NCI-H774 (cell line): ENCODE measurements around the gene LINS1.
"Not testable (repeated sequence)": the region's sequence is repeated elsewhere in the genome, so short reads cannot be mapped to it uniquely, and the experiment has no call there.

Experiments
- DNase-seq: peaks from one replicate; lab custom pipeline; 2025; lab: John Stamatoyannopoulos, UW

Gene LINS1

DNA sequence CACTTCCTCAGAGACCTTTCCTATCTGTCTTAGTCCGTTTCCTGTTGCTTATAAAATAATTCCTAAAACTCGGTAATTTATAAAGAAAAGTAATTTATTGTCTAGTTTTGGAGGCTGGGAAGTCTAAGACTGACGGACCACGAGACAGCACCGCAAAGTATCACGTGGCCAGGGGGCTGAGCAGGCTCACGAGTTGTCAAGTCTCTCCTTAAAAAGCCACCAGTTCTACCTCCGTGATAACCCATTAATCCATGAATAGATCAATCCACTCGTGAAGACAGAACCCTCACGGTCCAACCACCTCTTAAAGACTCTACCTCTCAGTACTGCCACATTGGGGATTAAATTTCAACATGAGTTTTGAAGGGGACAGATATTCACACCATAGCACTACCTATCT is 821 bp downstream of the LINS1 start:
- no peak for DNase-seq

DNA sequence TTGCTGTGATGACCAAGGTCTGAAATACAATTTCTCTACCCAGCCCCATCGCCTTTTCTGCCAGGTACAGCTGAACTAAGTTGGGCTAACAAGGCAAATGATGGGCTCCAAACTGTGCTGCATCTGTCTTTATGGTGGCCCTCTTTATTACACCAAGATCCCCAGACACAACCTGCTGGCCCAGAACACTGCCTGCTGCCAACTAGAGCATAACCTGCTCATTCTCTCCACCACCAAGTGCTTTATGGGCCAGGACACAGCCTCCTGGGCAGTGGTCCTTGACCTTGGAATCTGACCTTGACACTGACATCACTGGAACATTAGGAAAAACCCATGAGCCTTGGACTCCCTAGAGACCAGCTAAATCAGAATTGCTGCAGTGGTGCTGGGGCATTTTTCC is 3.3 kb downstream of the LINS1 start:
- DNase-seq, result no peak

DNA sequence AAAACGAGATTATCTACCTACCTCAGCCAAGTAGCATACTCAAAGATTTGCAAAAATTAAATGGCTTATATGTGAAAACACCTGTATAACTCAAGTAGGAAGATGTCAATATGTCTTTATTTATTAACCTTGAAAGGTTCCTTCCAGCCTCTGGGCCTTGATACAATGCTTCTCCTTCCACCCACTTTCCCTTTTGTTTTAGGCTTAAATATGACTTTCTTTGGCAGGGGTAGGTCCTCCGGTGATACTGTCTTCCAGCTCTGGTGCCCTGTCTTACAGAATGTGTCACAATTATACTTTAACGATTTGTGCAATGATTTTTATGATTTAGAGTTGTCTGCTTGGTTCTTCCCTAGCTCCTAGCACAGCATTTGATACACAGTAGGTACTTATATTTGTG is 4.1 kb downstream of the LINS1 start:
- no peak for DNase-seq

DNA sequence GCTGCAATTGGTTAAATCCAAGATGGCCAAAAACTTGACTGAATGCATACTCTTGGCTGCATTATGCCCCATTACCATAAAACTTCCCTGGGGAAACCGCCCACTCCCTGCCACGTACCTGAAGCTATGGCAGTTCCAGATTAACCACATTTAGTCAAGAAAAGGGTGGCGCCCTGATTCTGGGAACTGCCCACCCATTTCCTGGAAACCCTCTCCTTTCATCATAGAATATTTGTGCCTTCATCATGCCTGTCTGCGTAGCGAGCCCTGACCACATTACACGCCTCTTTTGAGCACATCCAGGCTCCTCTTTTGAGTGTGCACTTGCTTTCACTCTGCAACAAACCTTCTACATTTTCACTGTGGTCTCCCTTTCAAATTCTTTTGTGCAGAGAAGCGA is 5.2 kb downstream of the LINS1 start:
- DNase-seq, result no peak

DNA sequence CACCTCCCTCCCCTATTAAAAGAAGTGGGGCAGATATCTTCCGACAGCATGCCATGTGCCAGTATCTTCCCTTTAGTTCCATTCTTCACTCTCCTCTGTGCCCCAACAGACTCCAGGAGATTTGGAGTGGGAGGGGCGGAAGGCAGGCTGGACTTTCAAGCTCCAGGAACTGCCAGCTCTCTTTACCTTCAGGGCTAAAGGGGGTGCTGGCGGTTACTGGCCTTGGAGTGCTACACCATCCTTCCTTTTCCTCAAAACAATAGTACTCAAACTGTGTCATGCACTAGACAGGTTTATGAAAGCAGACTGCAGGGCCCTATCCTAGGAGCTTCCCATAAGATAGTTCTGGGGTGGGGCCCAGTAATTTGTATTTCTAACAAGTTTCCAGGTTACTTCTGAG is 6.0 kb downstream of the LINS1 start:
- no peak for DNase-seq

DNA sequence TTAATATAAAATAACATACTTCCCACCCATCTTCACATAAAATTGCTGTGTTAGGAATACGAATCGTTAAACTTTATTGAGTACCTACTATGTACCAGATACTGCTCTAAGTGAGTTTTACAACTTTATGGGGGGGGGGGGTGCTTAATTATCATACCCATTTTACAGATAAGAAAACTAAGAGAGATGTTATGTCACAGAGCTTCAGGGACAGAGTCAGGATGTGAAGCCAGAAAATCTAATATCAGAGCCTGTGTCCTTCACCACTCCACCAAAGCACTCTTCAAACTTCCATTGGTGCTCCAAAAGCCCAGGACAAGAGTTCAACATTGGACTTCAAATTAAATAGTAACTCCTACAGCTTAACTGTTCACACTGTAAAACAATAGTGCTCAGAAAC is 8.6 kb downstream of the LINS1 start:
- no peak for DNase-seq

DNA sequence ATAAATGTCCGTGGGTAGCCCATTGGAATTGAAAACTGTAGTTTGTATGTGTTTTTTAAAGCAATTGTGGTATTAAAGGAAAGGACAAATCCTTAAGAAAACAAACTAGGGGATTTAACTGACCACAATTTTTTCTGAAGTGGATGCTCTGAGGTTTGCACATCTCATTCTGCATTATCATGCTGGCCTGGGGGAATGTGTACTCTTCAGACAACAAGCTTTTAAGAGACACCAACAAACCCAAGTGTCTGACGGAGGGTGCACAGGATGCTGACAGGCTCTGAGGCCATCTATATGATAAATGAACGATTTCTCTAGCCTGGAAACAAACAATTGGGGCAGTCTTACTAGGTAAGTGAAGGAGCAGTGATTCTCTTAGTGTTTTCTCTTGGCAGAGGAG is 9.1 kb downstream of the LINS1 start:
- DNase-seq, result no peak

DNA sequence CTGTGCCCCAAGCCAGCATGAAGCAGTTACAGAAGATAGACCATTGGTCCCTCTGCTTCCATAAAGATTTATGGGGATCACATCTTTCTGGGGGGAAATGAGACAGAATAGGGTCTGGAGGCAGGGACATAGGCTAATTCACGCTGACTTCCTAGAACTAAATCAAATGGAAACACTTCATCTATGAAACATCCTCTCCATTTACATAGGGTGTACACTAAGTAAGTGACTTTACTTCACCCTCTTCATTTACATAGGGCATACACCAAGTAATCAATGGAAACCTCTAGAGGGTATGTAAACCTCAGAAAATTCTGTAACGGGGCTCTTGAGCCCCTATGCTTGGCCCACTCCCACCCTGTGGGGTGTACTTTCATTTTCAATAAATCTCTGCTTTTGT is 10.1 kb downstream of the LINS1 start:
- no peak for DNase-seq

DNA sequence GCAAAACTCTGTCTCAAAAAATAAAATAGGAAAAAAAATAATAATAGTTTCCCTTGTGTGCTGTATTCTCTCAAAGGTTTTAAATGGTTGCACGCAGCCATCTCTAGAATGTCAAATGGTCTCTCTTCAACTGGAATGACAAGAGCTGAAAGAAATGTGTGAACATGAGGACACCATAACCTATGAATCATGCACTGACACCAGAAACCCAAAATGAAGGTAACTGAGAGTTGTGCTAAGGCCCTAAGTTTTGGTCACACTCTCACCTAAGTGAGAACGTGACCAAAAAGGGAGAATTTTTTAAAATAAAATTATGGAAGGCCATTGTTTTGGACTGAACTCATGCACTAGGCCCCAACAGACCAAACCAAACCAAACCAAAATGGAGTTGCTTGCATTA is 10.8 kb downstream of the LINS1 start:
- DNase-seq, result not testable (repeated sequence)

DNA sequence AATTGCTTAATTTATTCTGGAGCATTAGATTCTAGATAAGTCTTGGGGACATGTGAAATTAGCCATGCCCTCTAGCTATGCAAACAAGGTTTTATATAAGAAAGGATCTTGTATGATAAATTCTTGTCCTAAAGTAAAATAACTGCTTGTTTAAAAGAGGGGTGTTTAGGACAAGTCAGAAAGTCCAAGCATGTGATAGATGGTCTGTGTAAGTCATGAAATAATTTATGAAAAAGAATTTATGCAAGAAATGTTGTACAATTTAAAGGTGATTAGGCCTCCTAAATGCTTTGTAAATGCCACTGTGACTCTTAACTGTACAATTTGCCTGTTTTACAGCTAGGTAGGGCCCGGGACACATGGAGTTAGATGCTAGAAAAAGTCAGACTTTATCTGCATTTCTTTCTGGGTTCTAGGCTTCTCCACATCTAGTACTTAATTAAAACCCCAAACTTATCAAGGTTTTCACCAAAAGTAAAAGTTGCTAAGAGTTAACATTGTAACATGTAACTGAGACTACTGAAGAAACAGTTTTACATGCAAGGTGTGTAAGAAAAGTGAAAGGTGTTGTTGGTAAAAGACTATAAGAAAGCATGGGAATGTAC is 13.2 kb downstream of the LINS1 start:
- DNase-seq, result no peak

DNA sequence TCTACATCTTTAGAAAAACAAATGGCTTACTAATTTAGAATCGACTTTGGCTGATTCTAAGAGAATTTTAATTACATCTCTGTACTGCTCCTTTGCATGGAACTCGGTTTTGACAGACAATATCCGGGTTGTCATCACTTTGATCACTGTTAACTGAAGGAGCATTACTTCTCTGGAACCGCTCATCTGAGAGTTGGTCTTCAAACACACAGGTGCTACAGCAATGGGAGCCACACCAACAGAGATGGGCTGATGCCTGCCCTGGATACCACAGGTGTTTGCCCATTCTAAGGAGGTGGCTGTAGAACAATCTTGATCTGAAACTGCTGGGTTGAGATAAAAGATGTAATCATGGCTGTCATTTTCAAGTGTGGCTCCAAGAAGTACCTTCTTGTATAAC is 21.6 kb downstream of the LINS1 start:
- no peak for DNase-seq

DNA sequence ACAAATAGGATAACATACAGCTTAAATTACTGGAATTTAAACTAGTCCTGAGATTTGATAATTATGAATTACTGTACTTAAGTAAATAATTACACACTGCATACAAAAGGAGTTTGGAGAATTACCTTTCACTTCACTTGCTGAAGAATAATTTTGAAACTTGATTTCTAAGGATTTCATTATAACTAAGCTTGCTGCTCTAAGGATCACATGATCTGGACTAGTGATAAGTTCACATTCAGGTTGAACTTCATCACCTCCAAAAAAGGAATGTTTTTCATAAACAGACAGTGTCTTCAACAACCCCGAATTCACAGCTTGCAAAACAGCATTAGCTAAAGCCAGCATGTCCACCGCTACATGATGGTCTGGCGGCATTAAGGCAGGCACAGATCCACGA is 28.5 kb downstream of the LINS1 start:
- no peak for DNase-seq

DNA sequence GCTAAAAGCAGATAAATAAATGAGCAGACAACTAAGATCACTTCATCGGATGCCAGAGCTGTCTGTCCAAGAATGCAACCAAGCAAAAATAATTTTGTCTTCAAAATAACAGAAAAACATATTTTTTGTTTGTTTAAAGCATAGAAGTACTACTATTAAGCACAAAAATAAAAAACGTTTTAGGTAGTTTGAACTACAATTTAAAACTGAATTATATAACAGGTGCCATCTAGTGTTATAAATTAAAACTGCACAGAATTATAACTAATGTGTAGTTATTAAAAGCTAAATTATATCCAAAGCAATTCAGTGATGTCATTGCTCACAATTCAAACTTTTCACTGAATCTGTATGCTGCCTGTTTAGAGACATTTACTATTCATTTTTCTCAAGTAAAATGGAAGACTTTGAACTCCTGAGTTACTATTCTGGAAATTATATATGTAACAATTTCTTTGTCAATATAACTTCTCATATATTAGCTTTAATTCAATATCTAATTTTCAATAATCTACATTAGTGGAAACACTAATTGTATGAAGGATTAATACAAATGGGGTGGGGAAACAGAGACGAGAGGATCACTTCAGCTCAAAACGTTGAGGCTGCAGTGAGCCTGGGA is 29.5 kb downstream of the LINS1 start:
- no peak for DNase-seq

DNA sequence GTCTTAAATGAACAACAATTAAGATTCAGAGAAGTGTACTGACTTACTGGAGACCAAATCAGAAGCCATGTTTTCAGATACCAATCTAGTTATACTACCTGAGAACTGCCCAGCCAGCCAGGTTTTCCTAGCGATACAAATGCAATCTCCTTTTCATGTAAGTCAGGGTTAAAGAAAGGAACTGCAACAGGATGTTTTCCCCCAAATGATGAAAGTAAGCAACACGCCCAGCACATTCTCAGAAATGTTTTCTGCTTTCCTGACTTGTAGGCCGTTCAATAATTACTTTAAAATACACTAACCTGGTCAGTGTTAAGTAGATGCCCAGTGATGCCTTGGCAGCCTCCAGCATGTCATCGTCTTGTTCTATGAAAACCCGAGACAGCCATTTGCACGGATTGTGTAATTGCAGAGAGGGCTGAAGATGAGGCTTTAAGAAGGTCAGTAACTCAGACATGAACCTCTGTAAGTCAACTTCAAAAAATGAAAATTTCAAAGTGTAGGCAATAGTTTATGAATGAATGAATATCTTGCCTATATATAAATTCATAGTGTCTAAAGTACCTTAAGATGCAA is 30.3 kb downstream of the LINS1 start:
- DNase-seq, result no peak

DNA sequence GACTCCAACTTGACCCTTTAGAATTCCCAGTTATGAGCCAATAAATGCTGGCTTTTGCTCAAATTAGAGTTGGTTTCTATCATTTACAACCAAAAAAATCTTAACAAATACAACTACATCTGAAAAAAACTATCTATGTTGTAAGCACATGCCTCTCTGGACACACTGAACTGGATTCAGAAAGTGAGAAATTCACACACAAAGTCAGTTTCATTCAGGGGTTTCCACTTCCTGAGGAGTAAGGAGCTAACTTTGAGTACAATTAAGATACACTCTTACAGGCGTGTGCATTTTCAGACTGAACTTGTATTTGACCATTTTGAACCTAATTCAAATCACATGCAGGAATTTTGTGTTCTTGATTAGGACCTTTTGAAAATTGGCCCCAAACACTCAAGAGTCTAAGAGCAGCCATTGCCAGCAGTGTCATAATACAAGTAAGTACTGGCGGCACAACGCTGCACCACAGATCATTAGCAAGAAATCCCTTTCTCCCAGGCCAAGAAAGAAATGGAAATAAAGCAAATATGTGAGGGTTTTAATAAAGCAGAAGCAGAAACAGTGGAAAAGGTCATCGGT is 31.2 kb downstream of the LINS1 start:
- DNase-seq, result no peak

DNA sequence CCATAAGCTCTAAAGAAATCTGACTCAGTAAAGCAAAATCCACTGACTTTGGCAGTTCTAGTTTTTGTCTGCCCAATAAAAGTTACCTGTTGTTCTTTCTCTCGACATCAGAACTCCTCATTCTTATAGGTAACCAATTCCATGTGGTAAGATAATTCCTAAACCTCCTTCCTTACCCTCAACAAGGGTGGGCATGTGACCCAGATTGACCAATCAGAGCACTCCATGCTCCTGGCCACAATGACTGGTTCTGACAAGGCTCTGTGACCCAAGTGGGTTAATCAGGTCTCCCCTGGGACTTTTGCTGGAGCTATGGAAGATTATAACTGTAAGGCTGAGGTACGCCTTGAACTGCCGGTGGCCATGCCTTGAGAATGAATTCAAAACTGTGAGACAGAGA is 31.7 kb downstream of the LINS1 start:
- DNase-seq, result no peak

DNA sequence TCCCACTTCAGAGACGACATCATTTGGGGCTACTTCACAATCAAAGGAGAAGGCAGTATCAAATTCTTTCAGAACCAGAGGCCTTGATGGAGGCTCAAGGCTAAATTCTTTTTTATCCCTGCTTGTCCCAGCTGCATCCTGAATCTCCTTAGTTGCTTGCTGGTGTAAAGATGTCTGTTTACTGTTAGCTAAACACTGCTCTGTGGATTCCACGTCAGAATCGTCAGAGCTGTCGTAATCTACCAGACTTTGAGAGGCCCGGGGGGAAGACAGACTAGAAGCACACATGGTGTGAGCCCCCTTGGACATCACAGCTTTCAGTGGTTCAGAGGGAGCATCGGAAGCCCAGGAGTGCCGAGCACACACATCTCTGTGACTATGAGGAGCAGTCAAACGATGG is 32.6 kb downstream of the LINS1 start:
- DNase-seq, result no peak

DNA sequence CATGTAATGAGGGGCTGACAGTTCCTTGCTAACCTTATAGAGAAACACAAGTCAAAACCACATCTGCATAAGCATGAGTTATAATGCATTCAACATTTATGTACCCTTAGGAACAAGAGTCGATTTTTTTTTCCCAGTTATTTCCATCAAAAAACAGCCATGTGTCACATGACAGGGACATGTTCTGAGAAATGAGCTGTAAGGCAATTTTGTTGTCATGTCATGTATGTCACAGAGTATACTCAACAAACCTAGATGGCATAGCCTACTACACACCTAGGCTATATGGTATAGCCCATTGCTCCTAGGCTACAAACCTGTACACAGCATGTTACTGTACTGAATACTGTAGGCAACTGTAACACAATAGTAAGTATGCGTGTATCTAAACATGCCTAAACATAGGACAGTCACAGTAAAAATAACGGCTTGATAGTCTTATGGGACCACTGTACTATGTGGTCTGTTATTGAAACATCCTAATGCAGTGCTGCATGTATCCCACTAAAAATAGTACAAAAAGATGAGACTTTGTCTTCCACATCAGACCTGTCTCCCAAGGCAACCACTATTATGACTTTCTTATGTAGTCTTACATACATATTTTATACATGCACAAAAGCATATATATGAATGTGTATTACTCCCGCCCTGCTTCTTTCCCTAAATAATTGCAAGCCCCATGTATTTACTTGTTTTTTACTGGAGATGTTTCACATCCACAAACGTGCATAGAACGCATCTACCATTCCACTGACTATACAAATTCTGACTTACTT is 34.9 kb downstream of the LINS1 start:
- DNase-seq, result no peak

DNA sequence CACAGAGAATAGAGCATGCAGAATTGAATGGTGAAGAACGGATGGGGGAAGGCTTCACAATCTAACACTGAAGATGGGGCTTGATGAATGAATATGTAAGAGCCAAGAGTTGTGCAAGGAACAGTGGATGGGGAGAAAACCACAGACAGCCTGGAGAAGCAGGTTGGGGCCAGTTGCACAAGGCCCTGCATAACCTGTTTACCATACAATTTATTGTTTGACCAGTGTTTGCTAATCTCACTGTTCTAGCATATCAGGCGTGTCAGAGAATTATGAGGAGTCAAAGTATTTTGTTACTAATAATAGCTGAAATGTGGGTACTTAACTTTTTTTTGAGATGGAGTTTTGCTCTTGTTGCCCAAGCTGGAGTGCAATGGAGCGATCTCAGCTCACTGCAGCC is 36.4 kb downstream of the LINS1 start:
- no peak for DNase-seq

DNA sequence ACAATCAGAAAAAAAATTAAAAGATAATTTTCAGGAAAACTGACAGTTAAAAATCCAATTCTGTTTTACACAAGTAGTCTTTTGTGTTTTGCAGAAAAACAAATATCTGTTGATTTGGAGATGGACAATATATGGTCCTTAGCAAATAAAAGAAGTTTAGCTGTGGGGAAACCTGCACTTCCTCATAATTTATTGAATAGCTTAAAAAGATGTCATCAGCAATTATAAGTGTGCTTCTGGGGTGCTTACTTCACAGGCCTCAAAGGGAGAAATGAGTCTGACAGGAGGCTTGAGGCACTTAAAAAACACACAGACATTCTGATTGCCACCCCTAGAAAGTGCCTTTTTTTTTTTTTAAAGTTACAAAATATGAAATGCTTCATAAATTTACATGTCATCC is 41.7 kb downstream of the LINS1 start:
- DNase-seq, result no peak

DNA sequence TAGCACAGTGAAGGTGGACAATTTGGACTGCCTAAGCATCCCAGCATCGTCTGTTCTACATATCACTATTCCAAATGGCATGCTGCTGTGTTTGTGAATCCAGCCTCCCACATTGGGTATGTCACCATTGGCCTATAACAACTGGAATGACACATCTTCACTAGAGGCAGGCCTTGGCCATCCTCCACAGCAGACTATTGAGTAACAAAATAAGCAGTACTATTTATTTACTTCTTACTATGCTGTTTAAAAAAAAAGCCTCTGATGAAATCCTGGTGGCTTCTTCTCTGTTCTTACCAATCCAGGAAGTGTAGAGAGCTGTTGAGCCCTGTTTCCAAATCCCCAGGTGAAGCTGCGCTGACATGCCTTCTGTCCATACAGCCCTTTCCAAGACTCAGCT is 42.7 kb downstream of the LINS1 start:
- DNase-seq, result no peak

DNA sequence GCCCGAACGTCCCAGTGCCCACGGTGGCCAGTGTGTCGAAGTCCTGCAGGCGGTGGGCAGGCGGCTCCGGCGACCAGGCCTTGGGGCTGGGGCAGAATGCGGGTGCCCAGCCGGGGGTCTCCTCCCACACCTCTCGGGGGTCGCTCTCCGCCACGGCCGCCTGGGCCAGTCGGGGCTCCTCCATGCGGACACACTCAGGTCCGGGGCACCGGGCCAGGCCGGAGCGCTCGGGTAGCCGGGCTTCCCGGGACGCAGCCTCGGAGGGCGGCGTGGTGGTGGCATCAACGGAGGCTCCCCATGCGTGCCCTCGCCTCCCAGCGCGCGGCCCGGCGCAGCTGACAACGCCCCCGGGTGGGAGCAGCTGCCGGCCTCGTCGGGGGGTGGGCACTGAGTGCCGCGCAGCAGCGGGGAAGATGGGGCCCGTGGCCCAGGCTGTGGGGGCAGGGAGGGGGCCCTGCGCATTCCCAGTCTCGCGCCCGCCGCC is 43.2 kb downstream of the LINS1 start:
- DNase-seq, result no peak

DNA sequence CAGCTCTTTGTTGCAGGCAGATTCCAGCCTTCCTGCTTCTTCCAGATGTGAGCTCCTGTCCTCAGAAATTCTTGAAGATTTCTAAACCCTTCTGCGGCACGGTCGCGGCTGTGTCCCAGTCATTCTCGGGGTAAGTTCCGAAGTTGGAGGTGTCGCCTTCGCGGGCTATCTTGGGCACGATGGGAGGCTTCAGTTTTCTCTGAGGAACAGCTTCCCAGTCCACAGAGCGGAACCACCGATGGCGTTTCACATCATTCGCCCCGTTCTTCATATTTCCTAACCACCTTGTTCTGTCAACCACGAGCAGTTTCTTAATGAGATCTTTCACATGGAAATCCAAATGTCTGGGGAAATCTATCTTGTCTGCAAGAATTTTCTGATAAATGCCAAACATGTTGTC is 48.5 kb downstream of the LINS1 start:
- no peak for DNase-seq
